GM12892 (cell line): Measurements from ENCODE around the gene OPCML.

Experiments used
- POLR2A ChIP-seq: IDR thresholded peaks from 2 replicates; pipeline ENCODE4 v1.6.1; 2011; ENCODE audit warnings: low read depth, low read length, control low read depth
- POLR2AphosphoS5 ChIP-seq: IDR thresholded peaks from 2 replicates; pipeline ENCODE4 v1.6.1; 2011; ENCODE audit warnings: low read depth, low read length, control low read depth
- TAF1 ChIP-seq: IDR thresholded peaks from 2 replicates; pipeline ENCODE4 v1.6.1; 2011; ENCODE audit warnings: low read depth, mild to moderate bottlenecking, control low read depth, low read length, borderline replicate concordance

DNA sequence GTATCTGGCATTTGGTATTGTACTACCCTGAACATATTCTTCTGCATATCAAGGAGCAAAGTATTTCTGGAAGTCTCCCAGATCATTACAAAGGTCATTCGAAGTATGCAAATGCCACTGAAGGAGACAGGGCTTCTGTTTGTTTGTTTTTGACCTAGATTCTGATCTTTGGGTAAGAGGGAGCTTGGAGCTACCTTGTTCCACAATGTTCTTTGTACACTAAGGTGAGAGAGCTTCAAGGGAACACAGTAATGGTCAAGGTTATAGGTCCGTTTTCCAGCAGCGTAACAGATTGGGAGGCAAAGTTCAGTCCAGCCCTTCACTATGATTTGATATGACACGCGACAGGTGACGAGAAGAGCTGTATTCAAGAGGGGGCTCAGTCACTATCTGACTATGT is 10.0 kb downstream of the OPCML start:
- TF ChIP-seq POLR2A (no peak), POLR2AphosphoS5 (no peak), TAF1 (no peak)
